HepG2 (cell line): ENCODE measurements around the gene C1QTNF6. TPM values are rescaled to one million over a fixed set of nuclear protein-coding genes. Genes with fewer than 3 reads are reported as not detected.

ENCODE experiments used
- AGO2 ChIP-seq: fragments of 200-400 bp; formaldehyde crosslinking; optimal IDR thresholded peaks from 2 replicates; pipeline ENCODE3; 2017; ENCODE audit warnings: mild to moderate bottlenecking, low read depth, low read length, moderate library complexity
- AKAP8 ChIP-seq: sonication (generic); formaldehyde crosslinking; IDR thresholded peaks from 2 replicates; pipeline ENCODE4 v1.5.1; 2020; ENCODE audit warnings: mild to moderate bottlenecking, missing genetic modification reagents
- FOSL2 ChIP-seq: sonication (generic); formaldehyde crosslinking; IDR thresholded peaks from 2 replicates; pipeline ENCODE4 v1.4.0; 2020; ENCODE audit warnings: missing genetic modification reagents
- KDM6A ChIP-seq: IDR thresholded peaks from 2 replicates; pipeline ENCODE4 v1.6.1; 2016; ENCODE audit warnings: low read depth
- MTF2 ChIP-seq: sonication (generic); formaldehyde crosslinking; IDR thresholded peaks from 2 replicates; pipeline ENCODE4 v1.5.0; 2020; ENCODE audit warnings: missing genetic modification reagents, borderline replicate concordance
- NR2F6 ChIP-seq, 2 experiments: IDR thresholded peaks; 2 replicates each; pipeline ENCODE4 v1.6.1; 2016; ENCODE audit warnings: antibody characterized with exemption in 1 of 2, mild to moderate bottlenecking in 1 of 2
- PITX1 ChIP-seq: sonication (generic); formaldehyde crosslinking; IDR thresholded peaks from 2 replicates; pipeline ENCODE4 v1.5.1; 2020; ENCODE audit warnings: mild to moderate bottlenecking, missing genetic modification reagents
- RARA ChIP-seq: IDR thresholded peaks from 2 replicates; pipeline ENCODE4 v1.6.1; 2016; ENCODE audit warnings: missing genetic modification reagents, missing compliant biosample characterization
- RXRA ChIP-seq: sonication (generic); formaldehyde crosslinking; IDR thresholded peaks from 2 replicates; pipeline ENCODE4 v1.5.1; 2020; ENCODE audit warnings: missing genetic modification reagents
- SP5 ChIP-seq: IDR thresholded peaks from 2 replicates; pipeline ENCODE4 v1.6.1; 2016; ENCODE audit warnings: low read depth, borderline replicate concordance
- TRIM24 ChIP-seq: sonication (generic); formaldehyde crosslinking; IDR thresholded peaks from 2 replicates; pipeline ENCODE4 v1.8.0; 2022; ENCODE audit warnings: mild to moderate bottlenecking, missing genetic modification reagents
- WIZ ChIP-seq: sonication (generic); formaldehyde crosslinking; IDR thresholded peaks from 2 replicates; pipeline ENCODE4 v1.5.1; 2020; ENCODE audit warnings: mild to moderate bottlenecking, missing genetic modification reagents
- ZBTB7B ChIP-seq: sonication (generic); formaldehyde crosslinking; IDR thresholded peaks from 2 replicates; pipeline ENCODE4 v1.4.0; 2020; ENCODE audit warnings: missing genetic modification reagents
- ZFP36 ChIP-seq: fragments of 150-350 bp; IDR thresholded peaks from 2 replicates; pipeline ENCODE4 v1.6.1; 2018; ENCODE audit warnings: borderline replicate concordance, low read length, low read depth; ENCODE audit not compliant: partially characterized antibody
- ZFP90 ChIP-seq: sonication (generic); formaldehyde crosslinking; IDR thresholded peaks from 2 replicates; pipeline ENCODE4 v1.8.0; 2022; ENCODE audit warnings: missing genetic modification reagents, mild to moderate bottlenecking, inconsistent platforms, borderline replicate concordance
- ZNF296 ChIP-seq: sonication (generic); formaldehyde crosslinking; conservative IDR thresholded peaks from 2 replicates; pipeline ENCODE4 v1.5.0; 2020; ENCODE audit warnings: mild to moderate bottlenecking, missing genetic modification reagents
- ZNF496 ChIP-seq: sonication (generic); formaldehyde crosslinking; IDR thresholded peaks from 2 replicates; pipeline ENCODE4 v1.8.1; 2023; ENCODE audit warnings: mild to moderate bottlenecking, moderate library complexity, missing genetic modification reagents; ENCODE audit not compliant: insufficient replicate concordance
- ZNF543 ChIP-seq: sonication (generic); formaldehyde crosslinking; IDR thresholded peaks from 2 replicates; pipeline ENCODE4 v1.4.0; 2020; ENCODE audit warnings: mild to moderate bottlenecking, missing genetic modification reagents
- ZNF644 ChIP-seq: IDR thresholded peaks from 2 replicates; pipeline ENCODE4 v1.6.1; 2016; ENCODE audit warnings: low read depth
- ZNF713 ChIP-seq: sonication (generic); formaldehyde crosslinking; IDR thresholded peaks from 2 replicates; pipeline ENCODE4 v1.4.0; 2020; ENCODE audit warnings: mild to moderate bottlenecking, missing genetic modification reagents
- polyA plus RNA-seq, 8 experiments: library from polyadenylated mRNA; depleted of rRNA in 3 of 8; stranded (reverse) in 7 of 8; unstranded in 1 of 8; fragments of >200 nt; fragmentation: Illumina TruSeq in 4 of 8; extraction: Trizol in 4 of 8; gene quantifications; 2 replicates each; pipeline versions ENCODE4 v1.2.1 to v1.2.3, GENCODE V29; 2011 to 2016; ENCODE audit warnings: low read depth in 4 of 8, missing spikeins in 1 of 8, mixed read lengths in 1 of 8; ENCODE audit not compliant: insufficient read depth in 1 of 8
- total RNA-seq, 5 experiments: library from RNA; depleted of rRNA; stranded (reverse); fragments of >200 nt; fragmentation: Illumina TruSeq; extraction: Trizol; gene quantifications; 2 replicates each; pipeline ENCODE4 v1.2.3, GENCODE V29; 2016; ENCODE audit warnings: low read depth in 1 of 5
- TF ChIP-seq, protein P1 (sequence below): sonication (generic); formaldehyde crosslinking; IDR thresholded peaks from 2 replicates; pipeline ENCODE4 v1.8.0; 2022; ENCODE audit warnings: missing genetic modification reagents, mild to moderate bottlenecking, borderline replicate concordance
- TF ChIP-seq, protein P2 (sequence below): sonication (generic); formaldehyde crosslinking; IDR thresholded peaks from 2 replicates; pipeline ENCODE4 v1.4.0; 2020; ENCODE audit warnings: missing genetic modification reagents, borderline replicate concordance
- TF ChIP-seq, protein P3 (sequence below): sonication (generic); formaldehyde crosslinking; IDR thresholded peaks from 2 replicates; pipeline ENCODE4 v1.5.1; 2020; ENCODE audit warnings: mild to moderate bottlenecking, missing genetic modification reagents, moderate library complexity

Gene C1QTNF6
- total and polyA plus RNA-seq, 2 of the 13 experiments (the other 11 are each of a cell fraction or from before 2014, with no cell fraction given): 2.7 to 6.9 TPM

DNA sequence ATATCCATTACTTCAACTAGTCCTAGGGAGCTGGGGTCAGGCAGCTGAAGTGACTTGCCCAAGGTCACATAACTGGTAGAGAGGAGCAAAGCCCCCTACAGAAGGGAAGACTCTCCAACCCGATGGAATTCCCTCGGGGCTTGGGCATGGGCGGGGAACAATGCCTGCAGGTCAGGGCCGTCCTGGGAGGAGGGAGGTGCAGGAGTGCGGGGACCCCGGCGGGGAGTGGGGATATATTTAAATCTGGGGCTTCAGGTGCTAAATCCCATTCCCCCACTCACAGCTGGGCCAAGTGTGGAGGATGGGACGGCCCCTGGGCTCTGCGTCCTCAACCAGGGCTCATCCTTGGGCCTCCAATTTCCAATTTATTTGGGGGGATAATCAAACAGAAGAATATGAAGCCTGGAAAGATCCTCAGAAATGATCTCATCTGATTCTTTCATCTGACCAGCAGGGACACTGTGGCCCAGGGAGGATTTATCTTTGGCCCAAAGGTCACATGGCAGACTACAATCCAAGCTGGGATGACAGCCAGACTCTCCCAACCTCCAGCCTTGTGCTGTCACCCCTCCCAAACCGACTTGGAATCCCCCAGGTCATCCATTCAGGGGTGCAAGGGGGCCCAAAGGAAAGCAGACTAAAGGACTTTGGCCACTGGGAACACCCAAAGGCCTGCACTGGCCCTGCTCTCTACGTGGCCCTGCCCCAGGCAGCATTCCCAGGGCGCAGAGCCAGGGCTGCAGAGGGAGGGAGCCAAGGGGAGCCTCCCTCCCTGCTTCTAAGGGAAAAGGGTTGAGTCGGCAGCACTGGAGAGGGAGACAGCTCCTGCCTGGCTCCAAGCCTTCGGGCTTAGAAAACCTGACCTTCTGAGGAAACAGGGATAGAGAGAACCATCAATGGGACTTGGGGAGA, 8.7 kb upstream of the C1QTNF6 start (continued):
- TF ChIP-seq MTF2 (CRISPR knock-in tag): 0 out of 2 replicates have a peak, but pooled peaks have one; percentile 22
- TF ChIP-seq RARA: peak; percentile 50; the same call in 1 of the 2 replicates
- TF ChIP-seq ZNF296: no peak
- TF ChIP-seq KDM6A (CRISPR knock-in tag): peak; percentile 59; the same call in 1 of the 2 replicates
- TF ChIP-seq ZNF644: 0 out of 2 replicates have a peak, but pooled peaks have one; percentile 54
- TF ChIP-seq, protein P1, sequence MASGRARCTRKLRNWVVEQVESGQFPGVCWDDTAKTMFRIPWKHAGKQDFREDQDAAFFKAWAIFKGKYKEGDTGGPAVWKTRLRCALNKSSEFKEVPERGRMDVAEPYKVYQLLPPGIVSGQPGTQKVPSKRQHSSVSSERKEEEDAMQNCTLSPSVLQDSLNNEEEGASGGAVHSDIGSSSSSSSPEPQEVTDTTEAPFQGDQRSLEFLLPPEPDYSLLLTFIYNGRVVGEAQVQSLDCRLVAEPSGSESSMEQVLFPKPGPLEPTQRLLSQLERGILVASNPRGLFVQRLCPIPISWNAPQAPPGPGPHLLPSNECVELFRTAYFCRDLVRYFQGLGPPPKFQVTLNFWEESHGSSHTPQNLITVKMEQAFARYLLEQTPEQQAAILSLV (CRISPR knock-in tag): peak; percentile 50; the same call in 1 of the 2 replicates
- peak; percentile 93 for TF ChIP-seq PITX1 (CRISPR knock-in tag)
- TF ChIP-seq ZFP36: no peak
- peak; percentile 86 for TF ChIP-seq RXRA
- TF ChIP-seq AGO2: peak; percentile 12
- TF ChIP-seq SP5 (CRISPR knock-in tag): peak; percentile 37; the same call in 1 of the 2 replicates
- 0 out of 2 replicates have a peak, but pooled peaks have one; percentile 37 for TF ChIP-seq TRIM24 (CRISPR knock-in tag)
- peak; percentile 84 for TF ChIP-seq ZNF543 (CRISPR knock-in tag)
- no peak for TF ChIP-seq ZNF496 (CRISPR knock-in tag)
- peak; percentile 52; the same call in 1 of the 2 replicates for TF ChIP-seq ZFP90
- TF ChIP-seq ZBTB7B (CRISPR knock-in tag): peak; percentile 89
- 0 out of 2 replicates have a peak, but pooled peaks have one; percentile 62 for TF ChIP-seq AKAP8 (CRISPR knock-in tag)
- peak; percentile 76 for TF ChIP-seq NR2F6 (IDR thresholded peaks at IDR 0.05)
- TF ChIP-seq NR2F6 (CRISPR knock-in tag; IDR thresholded peaks at IDR 0.05): peak; percentile 78
- TF ChIP-seq, protein P2, sequence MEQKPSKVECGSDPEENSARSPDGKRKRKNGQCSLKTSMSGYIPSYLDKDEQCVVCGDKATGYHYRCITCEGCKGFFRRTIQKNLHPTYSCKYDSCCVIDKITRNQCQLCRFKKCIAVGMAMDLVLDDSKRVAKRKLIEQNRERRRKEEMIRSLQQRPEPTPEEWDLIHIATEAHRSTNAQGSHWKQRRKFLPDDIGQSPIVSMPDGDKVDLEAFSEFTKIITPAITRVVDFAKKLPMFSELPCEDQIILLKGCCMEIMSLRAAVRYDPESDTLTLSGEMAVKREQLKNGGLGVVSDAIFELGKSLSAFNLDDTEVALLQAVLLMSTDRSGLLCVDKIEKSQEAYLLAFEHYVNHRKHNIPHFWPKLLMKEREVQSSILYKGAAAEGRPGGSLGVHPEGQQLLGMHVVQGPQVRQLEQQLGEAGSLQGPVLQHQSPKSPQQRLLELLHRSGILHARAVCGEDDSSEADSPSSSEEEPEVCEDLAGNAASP (CRISPR knock-in tag): no peak; the same call in 1 of the 2 replicates
- TF ChIP-seq FOSL2 (CRISPR knock-in tag): peak; percentile 37; the same call in 1 of the 2 replicates
- 0 out of 2 replicates have a peak, but pooled peaks have one; percentile 39 for TF ChIP-seq WIZ
- no peak for TF ChIP-seq ZNF713 (CRISPR knock-in tag)
- TF ChIP-seq, protein P3, sequence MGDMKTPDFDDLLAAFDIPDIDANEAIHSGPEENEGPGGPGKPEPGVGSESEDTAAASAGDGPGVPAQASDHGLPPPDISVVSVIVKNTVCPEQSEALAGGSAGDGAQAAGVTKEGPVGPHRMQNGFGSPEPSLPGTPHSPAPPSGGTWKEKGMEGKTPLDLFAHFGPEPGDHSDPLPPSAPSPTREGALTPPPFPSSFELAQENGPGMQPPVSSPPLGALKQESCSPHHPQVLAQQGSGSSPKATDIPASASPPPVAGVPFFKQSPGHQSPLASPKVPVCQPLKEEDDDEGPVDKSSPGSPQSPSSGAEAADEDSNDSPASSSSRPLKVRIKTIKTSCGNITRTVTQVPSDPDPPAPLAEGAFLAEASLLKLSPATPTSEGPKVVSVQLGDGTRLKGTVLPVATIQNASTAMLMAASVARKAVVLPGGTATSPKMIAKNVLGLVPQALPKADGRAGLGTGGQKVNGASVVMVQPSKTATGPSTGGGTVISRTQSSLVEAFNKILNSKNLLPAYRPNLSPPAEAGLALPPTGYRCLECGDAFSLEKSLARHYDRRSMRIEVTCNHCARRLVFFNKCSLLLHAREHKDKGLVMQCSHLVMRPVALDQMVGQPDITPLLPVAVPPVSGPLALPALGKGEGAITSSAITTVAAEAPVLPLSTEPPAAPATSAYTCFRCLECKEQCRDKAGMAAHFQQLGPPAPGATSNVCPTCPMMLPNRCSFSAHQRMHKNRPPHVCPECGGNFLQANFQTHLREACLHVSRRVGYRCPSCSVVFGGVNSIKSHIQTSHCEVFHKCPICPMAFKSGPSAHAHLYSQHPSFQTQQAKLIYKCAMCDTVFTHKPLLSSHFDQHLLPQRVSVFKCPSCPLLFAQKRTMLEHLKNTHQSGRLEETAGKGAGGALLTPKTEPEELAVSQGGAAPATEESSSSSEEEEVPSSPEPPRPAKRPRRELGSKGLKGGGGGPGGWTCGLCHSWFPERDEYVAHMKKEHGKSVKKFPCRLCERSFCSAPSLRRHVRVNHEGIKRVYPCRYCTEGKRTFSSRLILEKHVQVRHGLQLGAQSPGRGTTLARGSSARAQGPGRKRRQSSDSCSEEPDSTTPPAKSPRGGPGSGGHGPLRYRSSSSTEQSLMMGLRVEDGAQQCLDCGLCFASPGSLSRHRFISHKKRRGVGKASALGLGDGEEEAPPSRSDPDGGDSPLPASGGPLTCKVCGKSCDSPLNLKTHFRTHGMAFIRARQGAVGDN (CRISPR knock-in tag): peak; percentile 66
